Osteocyte (in vitro differentiated cells): Measurements from ENCODE around the gene XIRP1. TPM values are rescaled to one million over a fixed set of nuclear protein-coding genes. Genes with fewer than 3 reads are reported as not detected.

Experiments used
- DNase-seq: peaks from one replicate; pipeline ENCODE4 v3.0.0; 2021; ENCODE audit warnings: mixed read lengths; ENCODE audit not compliant: unreplicated experiment; ENCODE audit errors: extremely low spot score
- H3K27ac Mint-ChIP-seq: one replicate; pipeline ENCODE4 v1.8.0; 2021; ENCODE audit warnings: mild to moderate bottlenecking, mixed read lengths; ENCODE audit not compliant: unreplicated experiment
- H3K27me3 Mint-ChIP-seq: one replicate; pipeline ENCODE4 v1.8.0; 2021; ENCODE audit warnings: mixed read lengths; ENCODE audit not compliant: unreplicated experiment
- H3K36me3 Mint-ChIP-seq: one replicate; pipeline ENCODE4 v1.8.0; 2021; ENCODE audit warnings: mixed read lengths; ENCODE audit not compliant: unreplicated experiment
- H3K4me1 Mint-ChIP-seq: one replicate; pipeline ENCODE4 v1.8.0; 2021; ENCODE audit warnings: mixed read lengths; ENCODE audit not compliant: unreplicated experiment
- H3K4me3 Mint-ChIP-seq: one replicate; pipeline ENCODE4 v1.8.0; 2021; ENCODE audit warnings: mild to moderate bottlenecking, moderate library complexity, mixed read lengths; ENCODE audit not compliant: unreplicated experiment
- H3K9me3 Mint-ChIP-seq: one replicate; pipeline ENCODE4 v1.8.0; 2021; ENCODE audit warnings: mixed read lengths; ENCODE audit not compliant: unreplicated experiment
- total RNA-seq: library from RNA; stranded (reverse); gene quantifications from 2 replicates; pipeline ENCODE4 v1.2.1, GENCODE V29; 2021
- TF ChIP-seq, protein P1 (sequence below): fragments of 200-600 bp; sonication (generic); IDR thresholded peaks from 2 replicates; pipeline ENCODE4 v1.5.0; 2021; ENCODE audit warnings: antibody characterized with exemption, mild to moderate bottlenecking, moderate library complexity

Gene XIRP1
- total RNA-seq, 1 donor from 2014 or later = not detected

DNA sequence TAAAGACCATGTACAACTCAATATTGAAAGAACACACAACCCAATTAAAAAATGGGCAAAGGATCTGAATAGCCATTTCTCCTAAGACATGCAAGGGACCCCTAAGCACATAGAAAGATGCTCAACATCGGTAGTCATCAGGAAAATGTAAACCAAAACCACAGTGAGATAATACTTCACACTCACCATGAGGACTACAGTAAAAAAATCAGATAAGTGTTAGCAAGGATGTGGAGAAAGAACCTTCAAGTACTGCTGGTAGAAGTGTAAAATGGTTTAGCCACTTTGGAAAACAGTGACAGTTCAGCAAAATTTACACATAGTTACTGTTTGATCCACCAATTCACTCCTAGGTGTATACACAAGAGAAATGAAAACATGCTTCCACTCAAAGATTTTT lies 30.1 kb upstream of the XIRP1 start:
- no peak for DNase-seq

DNA sequence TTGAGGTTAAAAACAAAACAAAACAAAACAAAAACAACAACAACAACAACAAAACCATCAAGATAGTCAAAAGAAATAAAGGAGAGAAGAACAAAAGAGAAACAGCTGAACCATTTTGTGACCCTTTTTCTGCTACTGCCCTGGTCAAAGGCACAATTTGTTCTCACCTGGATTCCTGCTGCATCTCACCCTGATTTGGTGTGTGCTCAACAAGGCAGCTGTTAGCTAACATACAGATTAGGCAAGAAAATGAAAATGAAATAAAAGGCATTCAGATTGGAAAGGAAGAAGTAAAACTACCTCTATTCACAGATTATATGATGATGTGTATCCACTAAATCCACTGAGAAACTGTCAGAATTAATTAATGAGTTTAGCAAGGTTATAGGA lies 28.7 kb upstream of the XIRP1 start:
- DNase-seq = no peak
- Mint-ChIP-seq H3K4me1 (no peaks in the 10 kb centered on the region), H3K36me3 (no peaks in the 10 kb centered on the region), H3K4me3 (no peak overlapping the region), H3K27me3 (peaks cover 52% of the 10 kb centered on the region), H3K27ac (no peak overlapping the region), H3K9me3 (no peaks in the 10 kb centered on the region)
- TF ChIP-seq, protein P1, sequence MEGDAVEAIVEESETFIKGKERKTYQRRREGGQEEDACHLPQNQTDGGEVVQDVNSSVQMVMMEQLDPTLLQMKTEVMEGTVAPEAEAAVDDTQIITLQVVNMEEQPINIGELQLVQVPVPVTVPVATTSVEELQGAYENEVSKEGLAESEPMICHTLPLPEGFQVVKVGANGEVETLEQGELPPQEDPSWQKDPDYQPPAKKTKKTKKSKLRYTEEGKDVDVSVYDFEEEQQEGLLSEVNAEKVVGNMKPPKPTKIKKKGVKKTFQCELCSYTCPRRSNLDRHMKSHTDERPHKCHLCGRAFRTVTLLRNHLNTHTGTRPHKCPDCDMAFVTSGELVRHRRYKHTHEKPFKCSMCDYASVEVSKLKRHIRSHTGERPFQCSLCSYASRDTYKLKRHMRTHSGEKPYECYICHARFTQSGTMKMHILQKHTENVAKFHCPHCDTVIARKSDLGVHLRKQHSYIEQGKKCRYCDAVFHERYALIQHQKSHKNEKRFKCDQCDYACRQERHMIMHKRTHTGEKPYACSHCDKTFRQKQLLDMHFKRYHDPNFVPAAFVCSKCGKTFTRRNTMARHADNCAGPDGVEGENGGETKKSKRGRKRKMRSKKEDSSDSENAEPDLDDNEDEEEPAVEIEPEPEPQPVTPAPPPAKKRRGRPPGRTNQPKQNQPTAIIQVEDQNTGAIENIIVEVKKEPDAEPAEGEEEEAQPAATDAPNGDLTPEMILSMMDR = no peak

More for the DNA sequence above, 30.1 kb upstream of the XIRP1 start:
- Mint-ChIP-seq H3K27me3 (peaks cover 41% of the 10 kb centered on the region), H3K4me1 (no peaks in the 10 kb centered on the region), H3K36me3 (no peaks in the 10 kb centered on the region), H3K27ac (no peak overlapping the region), H3K4me3 (no peak overlapping the region), H3K9me3 (no peaks in the 10 kb centered on the region)
- TF ChIP-seq, protein P1 = no peak

DNA sequence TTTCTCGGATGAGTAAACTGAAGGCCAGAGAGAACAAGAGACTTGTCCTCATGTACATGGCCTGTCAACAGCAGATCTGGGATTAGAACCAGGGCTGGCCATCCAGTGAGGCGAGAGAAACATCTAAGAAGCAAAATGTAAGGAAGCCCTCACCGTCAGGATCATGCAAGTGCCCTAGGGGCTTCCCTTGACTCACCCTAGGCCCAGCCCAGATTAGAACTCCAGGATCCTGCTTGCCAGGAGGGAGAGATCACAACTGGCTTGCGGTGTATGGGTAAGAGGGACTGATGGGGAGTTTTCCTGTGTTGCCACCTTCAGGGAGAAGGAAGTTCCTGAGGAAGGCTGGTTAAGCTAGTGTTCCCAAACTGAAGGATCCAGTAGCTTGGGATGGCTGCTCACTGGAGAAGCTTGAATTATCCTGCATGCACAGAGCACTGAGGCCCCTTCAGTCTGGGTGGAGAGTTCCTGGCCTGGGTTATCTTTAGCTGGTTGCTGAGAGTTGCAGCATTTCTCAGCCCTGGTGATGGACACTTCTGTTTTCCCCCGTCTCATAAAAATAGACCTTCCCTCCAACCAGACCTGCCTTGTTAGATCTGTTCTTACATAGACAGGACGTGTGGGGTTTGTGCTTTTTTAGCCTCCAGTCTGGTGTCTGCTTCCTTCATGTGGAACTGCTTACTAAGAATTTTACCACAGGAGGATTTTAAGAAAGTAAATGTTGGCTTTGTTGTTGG lies 28.2 kb upstream of the XIRP1 start:
- H3K4me3 Mint-ChIP-seq = no peak overlapping the region
- H3K27ac Mint-ChIP-seq = no peak overlapping the region
- H3K36me3 Mint-ChIP-seq = no peaks in the 10 kb centered on the region
- H3K4me1 Mint-ChIP-seq = no peaks in the 10 kb centered on the region
- TF ChIP-seq, protein P1 = no peak
- no peak for DNase-seq
- H3K9me3 Mint-ChIP-seq = no peaks in the 10 kb centered on the region
- H3K27me3 Mint-ChIP-seq = peaks cover 47% of the 10 kb centered on the region

DNA sequence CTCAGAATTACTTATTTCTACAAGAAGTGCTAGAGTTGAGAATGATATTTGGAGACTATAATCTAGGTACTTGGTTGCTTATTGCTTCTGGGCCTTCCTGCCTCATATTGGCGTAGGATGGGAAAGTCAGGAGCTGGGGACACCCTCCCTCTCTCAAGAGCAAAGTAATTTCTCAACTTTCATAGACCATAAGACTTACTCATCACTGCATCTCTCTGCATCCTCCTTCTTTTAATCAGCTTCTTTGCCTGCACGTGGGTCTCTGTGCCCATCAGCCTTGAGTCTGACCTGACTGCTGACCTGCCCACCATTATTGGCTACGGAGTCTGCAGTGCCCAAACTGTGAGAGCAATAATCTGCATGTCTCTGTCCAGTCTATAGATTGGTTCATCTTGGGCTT lies 27.3 kb upstream of the XIRP1 start:
- Mint-ChIP-seq H3K27ac (no peak overlapping the region), H3K4me1 (no peaks in the 10 kb centered on the region), H3K27me3 (peaks cover 43% of the 10 kb centered on the region), H3K9me3 (no peaks in the 10 kb centered on the region), H3K36me3 (no peaks in the 10 kb centered on the region), H3K4me3 (no peak overlapping the region)
- DNase-seq = no peak
- TF ChIP-seq, protein P1 = no peak

DNA sequence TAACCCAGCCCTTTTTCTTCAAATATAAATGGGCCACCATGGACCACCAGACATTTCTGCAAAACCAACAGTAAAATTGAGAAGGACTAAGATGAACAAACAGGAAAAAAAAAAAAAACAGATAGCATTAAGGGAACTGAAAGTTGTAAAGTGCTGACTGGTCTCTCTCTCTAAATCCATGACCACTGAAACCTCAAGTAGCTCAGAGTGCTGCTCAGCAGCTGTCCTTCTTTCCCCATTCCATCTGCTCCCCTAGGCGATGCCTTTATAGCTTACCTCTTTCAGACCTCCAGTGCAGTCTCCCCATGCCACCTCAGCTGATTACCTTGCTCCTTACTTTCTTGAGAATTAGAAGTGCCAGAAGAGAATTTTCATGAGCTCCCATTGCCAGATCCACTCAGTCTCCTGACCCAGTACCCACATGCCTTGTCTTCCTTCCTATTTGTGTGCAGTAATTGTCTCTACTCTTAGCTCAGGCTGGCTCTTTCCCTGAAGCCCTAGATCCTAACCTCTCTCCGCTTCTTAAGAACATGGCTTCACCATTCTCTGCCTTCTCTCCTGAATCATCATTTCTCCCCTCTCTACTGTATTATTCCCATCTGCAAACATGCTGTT lies 23.9 kb upstream of the XIRP1 start:
- peaks cover 30% of the 10 kb centered on the region for H3K27me3 Mint-ChIP-seq
- H3K4me3 Mint-ChIP-seq = no peak overlapping the region
- H3K36me3 Mint-ChIP-seq = no peaks in the 10 kb centered on the region
- no peak for DNase-seq
- no peaks in the 10 kb centered on the region for H3K4me1 Mint-ChIP-seq
- no peaks in the 10 kb centered on the region for H3K9me3 Mint-ChIP-seq
- TF ChIP-seq, protein P1 = no peak
- no peak overlapping the region for H3K27ac Mint-ChIP-seq
